Measurements from ENCODE around the gene SLK.

SLK gene

DNA sequence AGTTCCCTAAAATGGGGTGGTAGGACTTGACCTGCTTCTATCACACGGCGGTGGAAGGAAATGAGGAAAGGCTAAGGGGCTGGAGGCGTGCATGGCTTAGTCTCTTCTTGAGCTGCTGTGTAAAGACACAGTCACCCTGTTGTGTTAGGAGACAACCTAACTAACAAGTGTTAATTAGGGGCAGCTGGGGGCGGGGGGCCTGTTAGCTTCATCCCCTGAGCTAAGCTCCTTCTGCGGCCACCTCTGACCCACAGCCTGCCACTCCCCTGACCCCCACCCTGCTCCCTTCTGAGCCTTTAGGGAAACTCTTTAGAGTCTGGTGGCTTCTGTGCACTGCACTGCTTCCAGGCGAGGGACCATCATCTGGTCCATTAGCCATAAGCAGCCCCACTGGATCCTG lies 90.8 kb downstream of the SLK start:
- DNase-seq = no peak

DNA sequence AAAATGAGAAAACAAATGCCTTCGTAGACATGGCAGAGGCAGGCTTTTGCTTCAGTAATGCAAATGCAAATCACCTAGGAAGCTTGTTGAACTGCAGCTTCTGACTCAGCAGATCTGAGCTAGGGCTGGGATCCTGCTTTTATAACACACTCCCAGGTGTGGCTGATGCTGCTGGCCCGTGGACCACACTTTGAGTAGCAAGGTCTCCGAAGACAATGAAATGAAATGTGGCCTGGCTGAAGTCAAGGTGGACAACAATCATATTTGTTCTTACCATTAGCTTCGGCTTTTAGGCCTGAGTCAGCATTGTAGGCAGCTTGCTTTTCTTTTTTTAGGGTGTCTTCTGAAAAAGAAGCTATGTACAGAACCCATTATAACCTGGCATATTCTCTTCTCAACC lies 92.4 kb downstream of the SLK start:
- no peak for DNase-seq

DNA sequence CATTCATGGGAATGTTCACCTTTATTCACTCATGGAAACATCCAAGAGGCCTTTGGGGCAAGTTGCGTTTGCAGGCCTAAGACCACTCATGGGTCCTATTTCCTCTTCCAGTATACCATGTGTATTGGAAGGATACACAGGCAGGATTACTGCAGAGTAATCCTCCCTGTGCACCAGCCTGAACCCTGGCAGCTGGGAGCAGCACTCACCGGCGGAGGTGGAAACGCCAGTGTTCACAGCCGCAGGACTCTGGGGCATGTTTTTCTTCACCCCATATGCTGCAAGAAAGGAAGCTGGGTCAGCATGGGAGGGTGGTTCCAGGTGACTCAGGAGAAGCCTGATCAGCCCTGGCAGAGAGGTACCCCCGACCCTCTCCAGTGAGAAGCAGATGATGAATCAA lies 94.3 kb downstream of the SLK start:
- no peak for DNase-seq

DNA sequence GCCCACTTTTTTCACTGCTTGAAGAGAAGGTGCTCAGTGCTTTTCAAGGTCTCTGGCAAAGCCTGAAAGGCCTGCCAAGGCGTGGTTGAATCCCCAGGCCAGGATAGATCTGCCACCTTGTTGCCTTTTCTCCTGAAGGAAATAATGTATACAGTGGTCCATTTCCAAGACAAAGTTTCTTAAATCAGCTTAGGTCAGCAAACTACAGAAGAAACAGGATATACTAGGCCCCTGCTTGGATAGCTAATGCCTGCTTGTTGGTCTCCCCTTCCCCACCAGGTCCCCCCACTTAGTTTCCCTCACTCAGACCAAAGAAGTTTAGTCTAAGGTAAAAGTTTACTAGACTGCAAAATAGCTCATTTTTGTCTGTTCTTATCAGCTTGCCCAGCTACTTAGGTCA lies 98.8 kb downstream of the SLK start:
- DNase-seq = no peak

DNA sequence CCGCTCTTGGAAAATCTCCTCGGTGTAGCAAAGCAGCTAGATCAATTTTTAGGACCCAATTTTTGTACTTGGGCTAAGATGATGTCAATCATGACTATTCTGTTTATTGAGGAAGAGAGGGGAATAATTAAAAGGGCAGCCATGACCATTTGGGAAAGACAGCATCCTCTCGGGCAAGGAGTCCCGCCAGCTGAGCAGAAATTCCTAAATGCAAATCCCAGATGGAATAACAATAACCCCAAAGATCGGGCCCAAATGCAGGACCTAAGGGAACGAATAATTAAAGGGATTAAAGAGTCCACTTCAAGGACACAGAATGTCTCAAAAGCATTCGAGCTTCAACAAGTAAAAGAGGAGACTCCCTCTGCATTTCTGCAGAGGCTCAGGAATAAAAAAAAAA lies 100.0 kb downstream of the SLK start:
- DNase-seq = no peak

DNA sequence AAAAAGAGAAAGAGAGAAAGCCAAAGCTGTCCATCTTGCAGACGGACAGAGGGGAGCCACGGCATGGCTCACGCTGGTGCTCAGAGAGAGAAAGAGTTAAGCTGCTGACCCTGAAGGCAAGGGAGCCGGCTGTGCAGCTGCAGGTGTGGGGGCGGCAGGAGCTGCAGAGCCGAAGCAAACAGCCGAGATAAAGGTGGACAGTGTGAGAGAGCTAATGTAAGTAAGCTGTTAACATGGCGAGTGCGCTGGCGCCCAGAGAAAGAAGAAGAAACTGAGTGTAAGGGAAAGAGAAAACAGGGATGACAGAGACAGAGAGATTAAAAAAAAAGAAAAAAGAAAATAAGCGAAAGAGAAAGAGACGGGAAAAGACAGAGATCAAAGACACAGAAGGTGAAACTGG lies 100.6 kb downstream of the SLK start:
- no peak for DNase-seq

DNA sequence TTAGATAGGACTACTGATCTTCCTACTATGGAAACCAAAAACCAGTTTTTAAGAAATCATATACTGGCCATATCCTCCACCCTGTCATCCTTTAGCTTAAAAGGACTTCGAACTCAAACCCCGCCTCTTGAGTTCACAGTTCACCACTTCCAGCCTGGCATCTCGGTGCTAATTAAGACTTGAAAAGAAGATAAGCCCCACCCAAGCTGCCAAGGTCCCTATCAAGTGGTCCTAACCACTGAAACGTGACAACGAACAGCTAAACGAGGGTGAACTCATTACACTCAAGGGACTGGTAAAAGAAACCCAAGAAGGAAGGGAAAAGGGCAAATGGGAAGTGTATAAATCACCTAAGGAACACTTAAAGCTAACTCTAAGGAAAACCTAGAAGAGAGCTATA lies 102.7 kb downstream of the SLK start:
- peak; percentile 87 for DNase-seq

DNA sequence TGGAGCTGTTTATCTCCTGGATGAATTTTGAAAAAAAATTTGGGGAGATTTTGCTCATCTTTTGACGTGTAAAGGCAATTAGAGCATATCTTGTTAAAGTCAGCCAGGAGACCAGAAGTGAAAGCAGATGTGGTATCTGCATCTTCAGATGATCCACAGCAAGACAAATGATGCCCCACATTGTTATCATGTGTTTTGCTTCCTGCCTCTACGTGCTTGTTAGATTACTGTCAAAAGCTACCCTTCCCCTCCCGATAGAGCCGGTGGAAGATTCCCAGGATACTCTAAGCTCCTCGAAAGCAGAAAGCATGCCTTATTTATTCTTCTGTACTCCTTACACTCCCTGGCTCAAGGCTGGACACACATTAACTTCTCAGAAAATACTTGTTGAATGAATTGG lies 105.8 kb downstream of the SLK start:
- DNase-seq = no peak

DNA sequence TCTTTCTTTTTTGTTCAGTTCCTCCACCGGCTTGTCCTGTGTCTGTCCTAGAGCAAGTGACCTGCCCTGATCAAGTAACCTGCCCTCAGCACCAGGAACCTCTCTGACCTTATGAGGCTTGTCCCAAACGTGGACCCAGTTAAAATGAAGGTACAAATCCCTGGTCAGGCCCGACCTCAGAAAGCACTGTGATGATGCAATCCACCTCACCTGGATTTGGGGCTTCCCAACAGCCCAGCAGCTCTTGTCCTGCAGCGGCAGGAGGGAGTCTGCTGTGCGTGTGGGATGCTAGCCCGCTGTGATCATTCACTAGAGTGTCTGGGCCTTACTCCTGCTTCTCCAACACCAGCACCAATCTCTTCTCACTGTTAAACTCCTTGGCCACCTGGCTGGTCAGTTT lies 107.6 kb downstream of the SLK start:
- no peak for DNase-seq

DNA sequence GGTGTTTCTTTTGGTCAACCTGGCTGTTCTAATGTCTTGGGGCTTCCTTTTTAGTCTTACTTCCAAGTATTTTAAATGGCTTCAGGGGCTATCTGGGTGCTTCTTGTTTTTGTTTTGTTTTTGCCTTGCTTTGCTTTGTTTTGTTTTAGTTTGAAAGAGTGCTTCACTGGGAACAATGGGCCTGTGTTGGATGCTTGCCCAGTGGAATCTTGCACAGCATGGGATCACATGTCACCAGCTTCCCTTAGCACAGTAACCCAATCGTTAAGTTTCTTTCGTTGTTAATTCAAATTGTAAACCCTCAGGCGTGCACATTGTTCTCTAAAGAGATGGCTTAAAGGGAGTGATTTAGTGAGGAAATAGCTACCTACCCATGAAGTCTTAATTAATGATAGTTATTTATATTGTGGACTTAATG lies 109.8 kb downstream of the SLK start:
- no peak for DNase-seq

DNA sequence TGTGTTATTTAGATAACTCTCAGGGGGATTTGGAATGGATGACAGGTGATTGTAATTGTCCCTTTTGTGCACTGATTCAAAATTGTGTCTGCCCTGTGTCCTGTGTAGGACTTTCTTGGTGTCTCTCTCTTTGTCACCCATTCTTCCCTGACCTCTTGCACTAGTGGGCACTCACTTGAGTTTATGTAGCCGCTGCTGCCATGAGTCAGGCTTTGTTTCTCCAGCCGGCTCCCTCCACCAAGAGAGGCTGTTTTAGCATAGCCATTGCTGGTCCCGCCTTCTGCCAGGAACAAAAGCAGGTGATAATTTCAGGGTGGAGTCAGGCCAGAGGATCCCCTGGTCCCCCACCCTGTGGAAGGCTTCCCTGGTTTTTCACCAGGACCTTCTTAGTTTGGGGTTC lies 110.3 kb downstream of the SLK start:
- DNase-seq = no peak

DNA sequence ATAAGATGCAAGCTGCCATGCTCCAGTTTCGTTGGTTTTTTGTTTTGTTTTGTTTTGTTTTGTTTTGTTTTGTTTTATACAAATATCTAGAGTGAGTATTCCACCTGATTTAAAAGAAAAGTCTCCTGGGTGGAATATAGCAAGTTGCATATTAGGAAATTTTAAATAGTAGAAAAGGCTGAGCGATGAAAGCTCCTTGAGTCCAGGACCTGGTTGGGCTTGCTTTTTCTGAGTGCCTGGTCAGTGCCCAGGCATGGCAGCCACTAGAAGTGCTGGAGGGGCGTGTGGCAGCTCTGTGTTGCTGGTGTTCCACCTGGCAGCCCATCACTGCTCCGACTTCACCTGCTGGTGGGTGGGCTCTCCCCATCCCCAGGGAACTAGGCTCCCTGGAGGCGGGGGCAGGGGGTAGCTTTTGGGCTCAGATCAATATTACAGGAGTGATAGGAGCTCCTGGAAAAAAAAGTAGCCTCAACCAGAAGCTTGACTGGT lies 110.8 kb downstream of the SLK start:
- DNase-seq = no peak

Measured in NCI-H524 treated with DMSO at 0.1 percent for 48 hours (cell line).